Fibroblast of skin of back (primary cell): ENCODE results near the gene ALK.
A peak's percentile ranks its signal among the peaks of the same experiment; 100 is the strongest.

Experiments used
- DNase-seq: peaks from one replicate; pipeline ENCODE4 v3.0.0-alpha.2; 2013

The ALK gene

GRCh38 chr2:29900971-29901633 lies 20.3 kb downstream of the ALK start:
- no peak for DNase-seq

GRCh38 chr2:29898999-29899398 lies 22.4 kb downstream of the ALK start:
- no peak for DNase-seq

GRCh38 chr2:29894822-29895614 lies 26.4 kb downstream of the ALK start:
- no peak for DNase-seq

- DNase-seq = no peak
These were observed 28.7 kb downstream of the ALK start for GRCh38 chr2:29892585-29893259.

GRCh38 chr2:29881089-29881730 lies 40.2 kb downstream of the ALK start:
- DNase-seq = no peak

GRCh38 chr2:29880084-29880483 lies 41.3 kb downstream of the ALK start:
- DNase-seq = no peak

GRCh38 chr2:29879456-29879855 lies 41.9 kb downstream of the ALK start:
- DNase-seq = no peak

GRCh38 chr2:29878898-29879297 lies 42.5 kb downstream of the ALK start:
- DNase-seq = peak; percentile 28

- DNase-seq = no peak
These were observed 45.0 kb downstream of the ALK start for GRCh38 chr2:29876374-29876773.

GRCh38 chr2:29874745-29875144 lies 46.6 kb downstream of the ALK start:
- no peak for DNase-seq

GRCh38 chr2:29872870-29873269 lies 48.5 kb downstream of the ALK start:
- DNase-seq = no peak

GRCh38 chr2:29871541-29871940 lies 49.8 kb downstream of the ALK start:
- peak; percentile 3 for DNase-seq

- no peak for DNase-seq
These were observed 55.9 kb downstream of the ALK start for GRCh38 chr2:29865512-29865911.

GRCh38 chr2:29864988-29865387 lies 56.4 kb downstream of the ALK start:
- no peak for DNase-seq

- DNase-seq = no peak
These were observed 65.3 kb downstream of the ALK start for GRCh38 chr2:29855924-29856639.

- no peak for DNase-seq
These were observed 70.6 kb downstream of the ALK start for GRCh38 chr2:29850794-29851193.

GRCh38 chr2:29848566-29849310 lies 72.6 kb downstream of the ALK start:
- no peak for DNase-seq

GRCh38 chr2:29847886-29848285 lies 73.5 kb downstream of the ALK start:
- no peak for DNase-seq

GRCh38 chr2:29844713-29845326 lies 76.6 kb downstream of the ALK start:
- peak; percentile 95 for DNase-seq

GRCh38 chr2:29841386-29842004 lies 79.9 kb downstream of the ALK start:
- peak; percentile 40 for DNase-seq

GRCh38 chr2:29839306-29839705 lies 82.1 kb downstream of the ALK start:
- DNase-seq = no peak
